VCaP (cell line): ENCODE data around the gene FAM161A.
"Not testable (repeated sequence)": the region's sequence is repeated elsewhere in the genome, so short reads cannot be mapped to it uniquely, and the experiment has no call there.

Source experiments
- H3K27ac ChIP-seq: fragments of 450-650 bp; 2 replicates; pipeline ENCODE4 v1.5.1; 2017
- TF ChIP-seq, protein P1 (sequence below): fragments of 450-650 bp; conservative IDR thresholded peaks from 2 replicates; pipeline ENCODE4 v1.5.1; 2017; ENCODE audit warnings: mild to moderate bottlenecking, moderate library complexity

The FAM161A gene

GRCh38 chr2:61853847-61854563, at the start of gene FAM161A:
TSS of gene FAM161A (minus strand) at chr2:61854060. CDS start at chr2:61854041, 19 bp downstream.
- TF ChIP-seq, protein P1, sequence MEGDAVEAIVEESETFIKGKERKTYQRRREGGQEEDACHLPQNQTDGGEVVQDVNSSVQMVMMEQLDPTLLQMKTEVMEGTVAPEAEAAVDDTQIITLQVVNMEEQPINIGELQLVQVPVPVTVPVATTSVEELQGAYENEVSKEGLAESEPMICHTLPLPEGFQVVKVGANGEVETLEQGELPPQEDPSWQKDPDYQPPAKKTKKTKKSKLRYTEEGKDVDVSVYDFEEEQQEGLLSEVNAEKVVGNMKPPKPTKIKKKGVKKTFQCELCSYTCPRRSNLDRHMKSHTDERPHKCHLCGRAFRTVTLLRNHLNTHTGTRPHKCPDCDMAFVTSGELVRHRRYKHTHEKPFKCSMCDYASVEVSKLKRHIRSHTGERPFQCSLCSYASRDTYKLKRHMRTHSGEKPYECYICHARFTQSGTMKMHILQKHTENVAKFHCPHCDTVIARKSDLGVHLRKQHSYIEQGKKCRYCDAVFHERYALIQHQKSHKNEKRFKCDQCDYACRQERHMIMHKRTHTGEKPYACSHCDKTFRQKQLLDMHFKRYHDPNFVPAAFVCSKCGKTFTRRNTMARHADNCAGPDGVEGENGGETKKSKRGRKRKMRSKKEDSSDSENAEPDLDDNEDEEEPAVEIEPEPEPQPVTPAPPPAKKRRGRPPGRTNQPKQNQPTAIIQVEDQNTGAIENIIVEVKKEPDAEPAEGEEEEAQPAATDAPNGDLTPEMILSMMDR: no peak
- H3K27ac ChIP-seq: peak within 1 kb of the TSS; percentile 88

DNA sequence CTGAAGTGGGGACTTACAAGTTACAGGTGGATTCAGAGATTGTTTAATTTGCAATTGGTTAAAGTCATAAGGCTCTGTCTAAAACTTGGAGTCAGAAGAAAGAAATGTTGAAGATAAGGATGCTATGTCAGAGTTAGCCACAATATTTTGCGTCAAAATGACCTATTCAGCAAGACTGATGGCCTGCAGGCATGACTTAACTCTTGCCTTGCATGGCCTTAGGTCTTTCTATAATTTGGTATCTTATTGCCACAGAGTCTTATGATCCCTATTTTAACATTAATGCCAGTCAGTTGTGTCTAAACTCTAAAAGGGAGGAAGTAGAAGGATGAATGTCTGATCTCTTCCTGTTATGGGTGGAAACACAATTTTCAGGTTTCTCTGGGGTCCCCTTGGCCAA, 46.4 kb upstream of the FAM161A start:
- TF ChIP-seq, protein P1: no peak
- no peak overlapping the region for H3K27ac ChIP-seq

DNA sequence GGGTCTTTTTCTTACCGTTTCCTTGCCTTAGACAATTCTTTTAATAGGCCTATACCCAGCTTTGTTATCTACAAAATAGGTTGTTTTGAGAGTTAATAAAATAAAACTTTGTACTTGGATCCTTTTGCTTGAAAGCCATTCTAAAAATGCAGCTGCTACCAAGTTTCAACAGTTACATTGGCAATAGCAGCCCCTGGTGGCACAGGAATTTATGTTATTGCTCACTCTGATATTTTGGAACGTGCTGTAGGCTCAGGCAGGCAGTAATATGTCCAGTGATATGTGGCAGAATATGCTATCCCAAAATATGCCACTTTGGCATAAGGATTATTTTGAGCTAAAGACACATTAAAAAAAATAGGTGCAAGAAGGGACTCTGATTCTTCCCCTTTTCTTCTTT, 45.0 kb upstream of the FAM161A start:
- TF ChIP-seq, protein P1: peak; percentile 82
- no peak overlapping the region for H3K27ac ChIP-seq

DNA sequence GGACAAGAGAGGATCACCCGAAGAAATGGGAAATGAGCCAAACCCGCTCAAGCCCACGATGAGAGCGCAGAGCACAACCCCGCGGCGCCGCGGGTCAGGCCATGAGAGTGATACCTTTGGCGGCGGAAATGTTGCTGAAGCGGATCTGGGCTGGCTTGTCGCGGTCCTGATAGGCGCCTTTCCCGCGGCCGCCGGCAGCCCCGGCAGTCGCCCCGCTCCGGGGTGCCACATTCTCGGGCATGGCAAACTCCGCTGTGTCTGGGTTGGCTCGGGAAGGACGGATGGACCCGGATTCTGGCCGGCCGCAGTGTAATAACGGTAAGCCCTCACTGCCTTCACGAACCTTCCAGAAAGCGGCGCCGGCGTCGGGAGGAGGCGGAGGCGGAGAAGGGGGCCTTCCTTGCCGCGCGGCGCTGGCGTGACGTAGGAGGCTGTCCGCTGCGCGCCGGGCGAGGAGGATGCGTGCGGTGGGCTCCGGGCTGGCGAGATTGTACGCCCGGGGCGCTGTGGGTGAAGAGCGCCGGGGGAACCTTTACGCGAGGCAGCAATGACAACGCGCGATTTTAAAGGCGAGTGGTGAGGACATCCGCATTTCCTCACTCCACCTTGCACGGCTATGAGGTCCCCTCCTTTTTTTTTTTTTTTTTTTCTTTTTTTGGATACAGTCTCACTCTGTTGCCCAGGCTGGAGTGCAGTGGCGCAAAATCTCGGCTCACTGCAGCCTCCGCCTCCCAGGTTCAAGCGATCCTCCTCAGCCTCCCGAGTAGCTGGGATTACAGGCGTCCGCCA, 34.6 kb upstream of the FAM161A start, which contains the start of gene CCT4:
Gene CCT4 (minus strand): TSS at position 390 of the 789 bp plus-strand sequence. CDS start 149 bp downstream, at position 241.
- TF ChIP-seq, protein P1: no peak

DNA sequence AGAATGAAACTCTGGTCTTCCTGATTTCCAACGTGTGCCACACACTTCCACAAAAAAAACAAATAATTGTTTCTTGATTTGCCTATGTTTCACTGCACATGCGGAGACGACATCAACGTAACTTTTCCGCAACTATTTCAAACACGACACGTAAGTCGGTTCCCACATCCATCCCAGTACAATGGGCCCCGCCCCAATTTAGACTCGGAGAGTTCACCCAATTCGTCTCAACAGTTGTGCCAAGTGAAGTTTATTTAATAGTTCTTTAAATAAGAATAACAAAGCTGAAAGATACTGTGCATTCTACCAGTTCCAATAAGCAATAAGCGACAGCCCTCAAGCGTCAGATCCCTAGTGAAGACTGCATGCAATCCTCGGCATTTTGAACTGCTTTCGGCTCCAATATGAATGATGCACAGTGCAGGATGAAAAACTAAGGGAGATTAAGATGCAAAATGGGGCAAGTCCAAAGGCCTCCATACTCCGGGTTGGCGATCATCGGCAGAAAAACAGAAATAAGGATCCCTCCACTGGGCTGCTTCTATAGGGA, 33.9 kb upstream of the FAM161A start:
- H3K27ac ChIP-seq: peak overlapping the region; percentile 91
- TF ChIP-seq, protein P1: no peak

More for the DNA sequence above, 34.6 kb upstream of the FAM161A start, which contains the start of gene CCT4:
- peak within 1 kb of the TSS; percentile 91 for H3K27ac ChIP-seq

DNA sequence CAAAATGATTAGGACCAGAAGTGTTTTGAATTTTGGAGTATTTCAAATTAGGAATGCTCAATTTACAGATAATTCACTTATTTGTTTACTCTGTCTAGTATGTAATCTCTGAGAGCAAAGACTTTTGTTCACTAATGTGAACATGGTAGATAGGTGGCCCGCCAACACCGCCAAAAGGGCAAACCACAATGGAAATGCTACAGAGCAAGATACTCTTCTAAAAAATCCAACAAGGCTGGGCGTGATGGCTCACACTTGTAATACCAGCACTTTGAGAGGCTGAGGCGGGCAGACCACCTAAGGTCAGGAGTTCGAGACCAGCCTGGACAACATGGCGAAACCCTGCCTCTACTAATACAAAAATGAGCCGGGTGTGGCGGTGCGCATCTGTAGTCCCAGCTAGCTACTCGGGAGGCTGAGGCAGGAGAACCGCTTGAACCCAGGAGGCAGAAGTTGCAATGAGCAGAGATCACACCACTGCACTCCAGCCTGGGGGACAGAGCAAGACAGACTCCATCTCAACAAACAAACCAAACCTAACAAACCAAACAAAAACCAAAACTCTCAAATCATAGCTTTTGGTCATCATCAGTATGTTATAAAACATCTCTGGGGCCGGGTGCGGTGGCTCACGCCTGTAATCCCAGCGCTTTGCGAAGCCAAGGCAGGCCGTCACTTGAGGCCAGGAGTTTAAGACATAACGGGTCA, 32.2 kb upstream of the FAM161A start:
- TF ChIP-seq, protein P1: no peak
- no peak overlapping the region; the same call in 1 of the 2 replicates for H3K27ac ChIP-seq

DNA sequence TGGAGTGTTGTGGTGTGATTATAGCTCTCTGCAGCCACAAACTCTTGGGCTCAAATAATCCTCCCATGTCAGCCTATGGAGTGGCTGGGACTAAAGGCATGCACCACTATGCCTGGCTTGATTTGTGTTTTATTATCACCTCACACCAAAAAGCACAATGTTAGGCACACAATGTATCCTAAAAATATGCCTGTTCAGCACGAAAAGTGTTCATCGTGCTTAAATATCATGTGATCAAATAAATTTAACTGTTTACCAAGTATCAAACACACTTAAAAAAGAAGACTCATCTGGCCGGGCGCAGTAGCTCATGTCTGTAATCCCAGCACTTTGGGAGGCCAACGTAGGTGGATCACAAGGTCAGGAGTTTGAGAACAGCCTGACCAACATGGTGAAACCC, 29.0 kb upstream of the FAM161A start:
- TF ChIP-seq, protein P1: no peak

DNA sequence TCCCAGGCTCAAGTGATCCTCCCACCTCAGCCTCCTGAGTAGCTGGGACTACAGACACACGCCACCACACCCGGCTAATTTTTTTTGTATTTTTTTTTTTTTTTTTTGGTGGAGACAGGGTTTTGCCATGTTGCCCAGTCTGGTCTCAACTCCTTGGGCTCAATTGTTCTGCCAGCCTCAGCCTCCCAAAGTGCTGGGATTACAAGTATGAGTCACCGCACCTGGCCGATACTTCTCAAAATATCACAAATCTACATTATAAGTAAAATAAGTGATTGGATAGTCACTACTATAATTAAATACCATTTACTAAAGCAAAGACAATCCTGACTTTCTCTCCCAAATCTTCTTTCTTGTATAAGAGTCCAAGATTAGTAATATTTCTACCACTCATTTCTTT, 25.5 kb upstream of the FAM161A start:
- H3K27ac ChIP-seq: not testable (repeated sequence)

More for the DNA sequence above, 29.0 kb upstream of the FAM161A start:
- no peak overlapping the region for H3K27ac ChIP-seq
